HG03521 (cell line): ENCODE measurements around the gene AOPEP.

Experiments
- ATAC-seq: cut with Tn5 transposase; IDR thresholded peaks from one replicate; pipeline ENCODE4 v1.9.1; 2021; ENCODE audit warnings: mild to moderate bottlenecking, moderate library complexity; ENCODE audit not compliant: unreplicated experiment

AOPEP gene

DNA sequence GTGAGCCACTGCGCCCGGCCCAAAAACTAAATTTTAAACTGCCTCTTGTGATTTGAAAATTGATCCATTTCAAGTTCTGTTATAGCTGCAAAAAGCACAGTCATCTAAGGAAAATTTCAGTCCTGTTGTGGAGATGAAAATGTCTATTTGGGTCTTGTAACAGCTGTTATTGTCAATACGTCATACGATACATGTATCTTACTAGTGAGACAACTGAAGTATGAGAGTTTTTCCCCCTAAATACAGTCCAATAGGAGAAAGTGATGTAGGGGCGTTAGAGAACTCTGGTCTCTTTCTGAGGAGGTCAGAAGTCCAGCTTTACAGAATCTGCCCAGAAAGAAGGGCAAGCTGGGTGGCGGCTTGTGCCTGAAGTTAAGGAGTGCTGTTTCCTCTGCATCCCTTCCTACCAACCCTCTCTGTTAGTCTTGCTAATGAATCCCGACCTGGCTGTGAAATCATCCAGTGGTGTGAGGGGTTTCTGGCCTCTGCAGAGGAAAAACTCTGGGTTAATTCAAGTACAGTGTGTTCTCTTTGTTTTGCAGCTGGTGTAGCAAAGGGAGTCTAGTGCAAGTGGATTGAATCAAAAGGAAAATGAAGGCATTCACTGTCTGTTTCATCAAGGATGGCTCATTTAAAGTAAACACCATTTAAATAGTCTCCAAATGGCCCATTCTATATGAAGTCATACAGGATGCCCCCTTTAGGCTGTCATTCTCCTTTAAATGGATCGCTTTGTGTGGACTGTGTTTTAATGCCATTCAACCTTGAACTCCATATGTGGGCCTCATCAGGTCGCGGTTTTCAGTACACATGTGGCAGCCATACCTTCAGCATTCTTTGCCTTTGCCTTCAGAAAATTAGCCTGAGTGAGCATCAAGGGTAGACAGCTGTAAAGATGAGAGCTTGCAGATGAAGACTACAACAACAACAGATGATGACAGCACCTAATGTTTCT, 59.0 kb downstream of the AOPEP start:
- no peak for ATAC-seq

DNA sequence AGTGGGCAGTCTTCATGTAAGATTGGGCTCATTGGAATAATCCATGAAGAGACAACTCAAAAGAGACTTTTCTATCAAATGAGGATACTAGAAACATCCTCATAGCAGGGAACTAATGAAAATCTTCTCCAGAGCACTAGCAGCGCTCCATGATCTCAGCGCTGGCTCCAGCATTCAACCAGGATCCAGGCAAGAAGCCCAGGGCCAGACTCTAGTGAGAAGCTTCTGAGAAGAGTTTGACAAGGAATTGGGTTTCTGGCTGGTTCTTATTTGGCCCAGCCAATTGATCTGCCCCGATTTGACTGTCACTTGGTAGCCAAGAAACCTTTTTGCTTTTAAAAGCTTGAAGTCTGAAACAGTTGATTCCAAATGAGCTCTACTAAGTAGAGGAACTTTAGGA, 60.1 kb downstream of the AOPEP start:
- no peak for ATAC-seq

DNA sequence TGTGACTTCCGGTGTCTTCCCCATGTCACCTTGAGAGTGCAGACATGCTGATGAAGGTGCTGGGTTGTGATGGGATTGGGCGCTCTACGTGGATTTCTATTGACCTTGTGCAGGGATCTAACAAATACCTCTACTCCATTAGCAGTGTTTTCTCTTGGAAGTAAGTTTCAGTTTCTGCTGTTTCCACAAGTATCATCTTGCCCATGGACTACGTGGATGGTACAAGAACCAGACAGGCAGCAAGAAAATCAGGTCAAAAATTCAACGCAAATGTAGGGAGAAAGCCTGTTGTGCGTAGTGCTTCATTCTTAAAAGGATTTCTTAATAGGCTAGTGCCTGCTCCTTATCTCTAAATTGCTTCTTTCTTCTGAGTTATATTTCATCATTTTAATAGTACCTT, 60.8 kb downstream of the AOPEP start:
- ATAC-seq, result no peak

DNA sequence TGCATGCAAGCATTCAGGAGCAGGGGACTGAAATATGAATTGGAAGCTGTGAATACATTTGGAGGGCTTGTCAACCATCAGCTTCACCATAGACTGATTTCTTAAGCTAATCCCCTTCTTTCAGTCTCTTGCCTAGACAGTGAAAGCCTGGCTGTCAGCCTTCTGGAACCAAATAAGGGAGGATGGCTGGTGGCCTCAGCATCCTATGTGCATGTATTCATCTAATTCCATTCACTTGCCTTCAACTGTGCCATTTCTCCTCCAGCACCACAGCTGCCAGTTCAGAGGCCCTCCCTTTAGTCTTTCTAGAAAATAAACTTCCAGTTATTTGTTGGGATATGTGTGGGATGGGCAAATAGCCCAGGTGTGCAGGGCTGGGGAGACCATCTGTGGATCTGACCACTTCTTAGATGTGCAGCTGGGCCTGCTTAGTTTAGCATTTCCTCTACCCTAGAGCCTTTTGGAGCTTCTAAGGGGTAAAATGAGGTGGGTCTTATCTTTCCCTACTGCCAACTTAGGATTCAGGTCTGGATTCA, 62.1 kb downstream of the AOPEP start:
- ATAC-seq, result no peak

DNA sequence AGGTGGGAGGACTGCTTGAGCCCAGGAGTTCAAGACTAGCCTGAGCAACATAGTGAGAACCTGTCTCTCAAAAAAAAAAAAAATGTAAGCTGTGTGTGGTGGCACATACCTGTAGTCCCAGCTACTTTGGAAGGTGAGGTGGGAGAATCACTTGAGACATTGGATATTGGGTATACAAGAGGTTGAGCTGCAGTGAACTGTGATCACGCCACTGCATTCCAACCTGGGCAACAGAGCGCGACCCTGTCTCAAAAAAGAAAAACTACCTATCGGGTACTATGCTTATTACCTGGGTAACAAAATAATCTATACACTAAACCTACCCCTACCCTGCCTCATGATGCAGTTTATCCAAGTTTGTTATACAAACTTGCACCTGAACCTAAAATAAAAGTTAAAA, 64.9 kb downstream of the AOPEP start:
- no peak for ATAC-seq

DNA sequence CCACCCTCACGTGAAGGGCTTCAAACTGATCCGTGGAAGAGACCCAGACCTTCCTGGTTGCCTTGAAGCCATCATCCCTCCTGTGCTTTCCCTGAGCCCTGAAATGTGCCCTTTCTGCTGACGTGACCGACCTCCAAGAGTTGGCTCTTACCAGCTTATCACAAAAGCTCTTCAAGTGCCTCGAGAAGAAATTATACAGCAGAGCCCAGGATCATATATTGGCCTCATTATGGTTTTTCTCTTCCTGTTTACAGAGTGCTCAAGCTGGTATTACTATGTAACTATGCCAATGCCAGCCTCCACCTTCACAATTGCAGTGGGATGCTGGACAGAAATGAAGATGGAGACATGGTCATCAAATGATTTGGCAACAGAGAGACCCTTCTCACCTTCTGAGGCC, 66.0 kb downstream of the AOPEP start:
- ATAC-seq, result no peak

DNA sequence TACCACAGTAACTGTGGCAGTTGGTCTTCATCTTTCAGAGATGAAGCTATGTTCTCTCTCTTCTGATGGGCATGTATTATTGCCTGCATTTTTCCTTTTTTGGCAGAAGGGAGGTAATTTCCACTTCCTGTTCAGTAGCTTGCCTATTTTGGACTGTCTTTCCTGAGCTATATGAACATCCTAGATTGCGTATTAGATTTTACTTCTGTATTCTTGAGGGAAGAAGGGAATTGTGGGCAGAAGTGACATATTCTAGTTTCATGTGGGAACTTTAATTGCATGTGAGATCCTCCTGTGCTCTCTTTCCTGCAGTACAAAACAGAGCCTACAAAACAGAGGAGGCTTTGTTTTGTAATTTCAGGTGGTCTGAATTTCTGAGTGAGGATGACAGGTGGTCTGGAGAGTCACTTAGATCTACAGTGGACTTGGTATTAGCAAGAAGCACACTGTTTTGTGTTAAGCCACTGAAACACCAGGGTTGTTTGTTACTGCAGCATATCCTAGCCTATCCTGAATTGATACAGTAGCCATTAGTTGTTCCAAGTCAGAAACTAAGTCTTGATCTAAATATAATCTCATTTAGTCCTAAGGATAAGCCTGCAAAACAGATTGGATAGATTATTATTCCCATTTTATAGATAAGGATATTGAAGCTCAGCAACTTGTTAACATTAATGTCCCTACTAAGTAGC, 68.1 kb downstream of the AOPEP start:
- no peak for ATAC-seq

DNA sequence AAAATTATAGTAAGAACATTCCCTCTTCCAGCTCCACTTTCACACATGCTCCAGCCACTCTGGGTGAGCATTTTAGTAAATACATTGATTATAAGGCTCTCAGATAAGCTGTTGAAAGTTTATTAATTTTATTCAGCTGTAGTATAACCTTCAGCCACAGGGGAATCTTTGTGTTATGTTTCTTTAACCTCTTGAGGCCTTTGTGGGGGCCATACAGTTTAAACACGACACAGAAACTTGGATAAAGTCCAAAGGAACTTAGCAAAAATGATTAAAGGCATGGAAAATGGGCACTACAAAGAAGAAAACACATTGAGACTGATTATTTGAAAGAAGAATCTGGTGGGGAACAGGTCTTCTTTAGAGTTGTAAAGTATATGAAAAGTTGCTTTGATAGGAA, 70.2 kb downstream of the AOPEP start:
- no peak for ATAC-seq

DNA sequence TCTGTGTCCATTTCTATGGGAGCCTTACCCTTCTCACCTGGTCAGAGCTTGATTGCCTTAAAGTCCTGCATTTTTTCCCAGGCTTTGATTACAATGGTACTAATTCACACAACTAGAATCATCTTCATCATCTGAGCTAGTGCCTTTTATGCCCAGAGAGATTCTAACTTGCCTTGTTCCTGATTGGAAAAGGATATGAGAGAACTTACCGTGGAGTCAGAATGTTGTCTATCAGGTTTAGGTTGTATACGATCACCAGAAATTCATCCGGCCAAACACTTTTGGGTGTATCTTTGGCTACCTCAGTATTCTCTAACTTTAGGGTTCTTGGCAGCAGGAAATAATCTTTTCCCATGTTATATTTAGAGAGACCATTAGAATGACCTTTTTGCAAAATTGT, 71.7 kb downstream of the AOPEP start:
- ATAC-seq, result no peak

DNA sequence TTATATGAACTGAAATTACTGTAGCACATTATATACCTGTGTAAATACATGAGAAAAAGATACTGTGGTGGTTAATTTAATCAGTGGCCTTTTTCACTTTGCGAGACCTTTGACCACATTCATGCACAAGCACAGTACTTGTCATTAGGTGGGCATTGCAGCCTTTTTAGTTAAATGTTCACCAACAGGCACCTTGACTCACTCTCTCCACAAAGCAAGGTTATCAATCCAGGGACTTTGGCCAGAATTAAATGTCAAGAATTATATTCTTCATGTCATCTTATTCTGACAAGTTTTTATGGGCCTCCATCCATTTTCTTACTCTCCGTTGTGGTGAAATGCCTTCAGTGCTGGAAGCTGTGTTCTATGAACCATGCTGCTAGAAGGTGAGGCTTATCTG, 72.2 kb downstream of the AOPEP start:
- ATAC-seq, result no peak

DNA sequence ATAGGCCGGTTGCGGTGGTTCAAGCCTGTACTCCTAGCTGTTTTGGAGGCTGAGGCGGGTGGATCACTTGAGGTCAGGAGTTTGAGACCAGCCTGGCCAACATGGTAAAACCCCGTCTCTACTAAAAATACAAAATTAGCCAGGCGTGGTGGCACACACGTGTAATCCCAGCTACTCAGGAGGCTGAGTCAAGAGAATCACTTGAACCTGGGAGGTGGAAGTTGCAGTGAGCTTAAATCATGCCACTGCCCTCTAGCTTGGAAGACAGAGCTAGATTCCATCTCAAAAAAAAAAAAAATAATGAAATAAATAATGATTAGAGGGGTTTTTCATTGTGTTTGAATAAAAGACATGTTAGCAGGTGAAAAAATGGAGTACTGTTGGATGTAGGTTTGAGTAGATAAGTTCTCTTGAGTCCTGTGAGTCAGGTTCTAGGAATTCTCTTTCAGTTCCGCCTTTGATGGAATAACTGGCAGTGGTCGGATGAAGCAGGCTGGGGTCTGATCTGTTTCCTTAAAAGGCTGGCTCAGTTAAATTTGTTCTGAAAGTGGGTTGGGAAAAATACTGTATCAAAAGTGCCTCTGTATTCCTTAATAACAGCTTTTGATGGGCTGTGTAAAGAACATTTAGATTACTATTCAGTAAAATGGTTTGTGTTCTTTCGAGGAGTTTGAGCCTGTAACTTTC, 73.2 kb downstream of the AOPEP start:
- no peak for ATAC-seq

DNA sequence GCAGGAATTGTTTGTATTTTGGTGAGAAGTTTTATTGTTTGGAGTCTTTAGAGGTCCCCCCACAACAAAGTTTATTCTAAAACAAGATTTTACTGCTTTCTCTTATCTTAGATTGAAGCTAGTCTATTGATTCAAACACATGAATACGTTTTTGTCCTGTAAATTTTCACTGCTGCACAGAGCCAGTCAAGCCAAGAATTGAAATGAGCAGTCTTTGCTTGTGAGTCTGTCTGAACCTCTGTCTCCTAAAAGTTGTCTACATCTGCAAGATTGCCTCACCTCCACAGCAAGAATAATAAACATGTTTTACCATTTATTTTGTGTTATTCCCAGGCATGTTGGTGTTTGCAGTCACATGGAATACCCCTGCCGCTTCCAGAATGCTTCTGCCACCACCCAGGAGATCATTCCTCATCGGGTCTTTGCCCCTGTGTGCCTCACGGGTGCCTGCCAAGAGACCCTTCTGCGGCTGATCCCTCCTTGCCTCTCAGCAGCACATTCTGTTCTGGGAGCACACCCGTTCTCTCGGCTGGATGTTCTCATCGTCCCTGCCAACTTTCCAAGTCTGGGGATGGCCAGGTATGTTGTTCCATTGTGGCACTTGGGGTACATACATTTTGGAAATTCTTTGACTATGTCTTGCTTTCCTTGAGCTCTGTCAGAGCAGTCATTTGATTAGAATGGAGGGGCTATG, 74.1 kb downstream of the AOPEP start:
- ATAC-seq, result no peak

DNA sequence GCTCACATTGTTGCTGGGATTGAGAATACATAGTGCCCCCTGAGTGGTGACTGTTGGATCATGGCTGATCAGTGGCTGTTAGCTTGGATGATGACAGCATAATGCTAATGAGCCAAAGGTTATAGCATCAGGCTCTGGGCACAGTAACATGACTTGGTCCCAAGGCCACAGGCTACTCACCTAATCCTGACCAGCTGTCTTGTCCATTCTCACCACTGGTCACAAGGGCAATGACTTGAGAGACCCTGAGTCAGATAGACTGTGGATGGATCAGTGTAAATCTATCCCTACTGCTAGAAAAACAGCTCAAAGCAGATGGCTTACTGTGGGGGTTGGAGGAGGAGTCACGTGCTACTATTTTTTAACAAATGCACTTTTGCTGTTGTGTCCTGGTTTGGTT, 74.7 kb downstream of the AOPEP start:
- ATAC-seq, result no peak

DNA sequence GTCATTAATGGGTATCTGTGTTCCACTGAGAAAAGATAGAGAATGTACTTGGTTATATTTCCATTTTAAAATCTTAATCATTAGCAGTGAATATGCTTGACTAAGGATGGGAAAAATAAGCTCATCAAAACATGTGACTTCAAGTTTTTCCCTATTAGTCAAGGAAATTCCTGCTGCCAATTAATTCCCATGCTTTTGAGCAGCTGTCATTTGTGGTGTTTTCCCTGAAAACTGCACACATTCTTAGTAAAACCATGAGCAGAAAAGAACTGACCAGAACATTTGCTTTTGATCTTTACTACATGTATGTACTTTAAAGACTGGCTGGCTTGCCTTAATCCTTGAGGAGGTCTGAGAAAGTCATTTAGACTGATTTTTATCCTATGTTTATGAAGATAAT, 75.2 kb downstream of the AOPEP start:
- ATAC-seq, result no peak

DNA sequence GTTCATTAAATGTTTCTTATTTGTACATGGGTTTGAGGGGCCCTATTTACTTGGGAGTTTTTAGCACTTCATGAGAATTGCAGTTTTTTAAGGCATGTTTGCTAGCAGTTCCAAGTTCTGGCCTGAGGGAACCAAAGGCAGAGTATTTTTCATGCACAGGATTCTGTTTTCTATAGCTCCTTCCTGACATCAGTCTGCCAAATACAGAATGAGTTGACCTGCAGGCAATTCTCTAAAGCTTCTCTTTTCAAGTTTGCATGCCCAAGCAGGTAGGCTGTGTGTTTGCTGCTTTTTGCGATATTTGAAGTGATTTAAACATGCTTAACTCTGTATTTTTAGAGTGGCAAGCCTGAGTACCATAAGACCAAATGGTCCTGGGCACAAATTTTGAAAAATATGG, 75.8 kb downstream of the AOPEP start:
- no peak for ATAC-seq

DNA sequence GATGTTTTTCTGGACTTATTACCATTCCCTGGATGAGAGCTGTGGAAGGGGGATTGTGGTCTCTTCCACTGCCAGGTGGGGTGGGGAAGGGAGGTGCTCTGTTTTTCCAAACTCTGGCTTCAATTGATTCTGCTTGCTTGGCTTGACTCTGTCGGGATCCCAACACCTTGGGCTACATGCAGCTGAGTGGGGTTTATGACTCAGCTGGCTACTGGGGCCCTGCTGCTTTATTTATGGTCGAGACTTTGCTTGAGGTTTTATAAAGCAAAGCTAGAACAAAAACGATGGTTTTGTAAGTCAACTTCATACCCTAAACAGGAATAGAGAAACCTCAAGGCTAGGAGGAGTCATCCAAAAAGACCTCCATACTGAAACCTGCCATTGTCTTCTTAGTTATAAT, 76.3 kb downstream of the AOPEP start:
- ATAC-seq, result no peak

DNA sequence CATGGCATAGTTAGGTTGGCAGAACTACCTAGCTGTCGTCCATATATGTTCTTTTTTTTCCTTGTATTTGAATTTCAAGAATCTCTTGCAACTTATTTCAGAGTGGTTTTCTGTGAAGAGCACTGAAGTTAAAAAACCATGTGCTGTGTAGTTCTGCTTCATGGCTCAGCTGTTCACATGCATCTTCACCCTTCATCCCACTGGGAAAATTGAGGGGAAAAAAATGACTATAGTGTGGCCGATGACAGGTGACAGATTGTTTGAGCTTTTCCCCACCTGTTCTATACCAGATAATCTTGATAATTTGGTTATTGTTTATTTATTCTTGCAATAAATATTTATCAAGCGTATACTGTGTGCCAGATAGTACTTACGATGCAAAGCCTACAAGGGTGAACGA, 77.8 kb downstream of the AOPEP start:
- no peak for ATAC-seq

DNA sequence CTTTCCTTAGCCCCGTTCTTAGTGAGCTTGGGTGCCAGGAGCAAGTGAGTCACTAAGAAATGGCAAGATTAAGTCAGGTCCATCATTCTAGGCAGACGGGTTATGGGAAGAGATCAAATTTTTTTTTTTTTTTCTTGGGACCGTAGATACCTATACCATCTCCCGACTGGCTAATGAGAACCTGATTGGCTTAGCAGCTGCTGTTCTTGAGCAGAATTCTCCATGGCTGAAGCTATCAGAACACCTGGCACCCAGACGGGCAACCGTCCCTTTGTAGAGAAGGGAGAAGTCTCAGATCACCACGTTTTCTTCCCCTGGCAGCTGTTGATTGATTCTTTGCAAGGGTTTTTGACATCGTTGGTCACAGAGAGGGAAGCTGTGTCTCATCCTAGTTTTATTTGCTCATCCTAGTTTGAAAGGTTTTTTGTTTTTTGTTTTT, 78.6 kb downstream of the AOPEP start:
- ATAC-seq, result no peak

DNA sequence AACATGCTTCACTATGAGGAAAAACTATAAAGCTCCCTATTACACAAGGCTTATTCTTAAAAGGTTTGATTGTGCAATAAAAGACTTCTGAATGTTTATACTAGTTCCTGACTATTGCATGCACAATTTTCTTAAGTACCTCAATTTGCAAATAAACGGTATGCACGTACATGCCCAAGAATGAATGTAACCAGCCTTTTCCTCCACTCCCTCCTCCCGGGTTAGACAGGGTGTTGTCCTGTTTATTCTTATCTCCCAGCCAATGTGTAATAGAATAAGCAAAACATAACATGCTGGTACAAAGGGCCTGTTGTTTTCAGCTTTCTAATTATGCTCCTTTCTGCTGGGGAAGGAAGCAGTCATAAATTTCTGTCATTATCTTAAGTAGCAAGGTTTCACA, 79.1 kb downstream of the AOPEP start:
- ATAC-seq, result no peak

DNA sequence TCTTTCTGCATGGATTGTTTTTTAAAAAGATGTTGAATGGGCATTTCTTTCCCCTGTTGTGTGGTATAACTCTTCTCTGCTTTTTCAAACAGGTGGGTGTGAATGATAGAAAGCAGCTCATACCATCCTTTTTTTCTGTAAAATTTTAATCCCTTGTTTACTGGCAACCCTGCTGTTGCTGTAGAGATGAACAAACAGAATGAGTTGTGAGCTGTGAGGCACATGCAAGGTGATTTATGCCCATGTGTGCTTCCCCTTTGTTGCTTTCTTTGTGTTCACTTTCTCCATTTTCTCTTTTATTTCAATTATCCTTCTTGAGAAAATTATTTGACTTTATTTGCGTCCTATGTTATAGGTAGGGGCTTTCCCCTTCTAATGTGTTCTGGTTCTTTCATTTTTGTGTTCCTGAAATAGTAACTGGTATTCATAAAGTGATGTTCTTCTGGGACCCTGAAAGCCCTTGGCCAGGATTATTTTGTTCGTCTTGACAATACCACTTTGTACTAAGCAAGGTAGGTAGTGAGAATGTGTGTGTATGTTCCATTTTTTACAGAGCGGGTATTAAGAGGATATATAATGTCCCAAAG, 79.9 kb downstream of the AOPEP start:
- no peak for ATAC-seq
